Esophagus squamous epithelium (tissue), 4 donors: Measurements from ENCODE around the gene GABBR1.

Source experiments
- CTCF ChIP-seq, 6 experiments: fragments of 450-650 bp in 4 of 6; fragments of 200-600 bp in 2 of 6; sonication (generic) in 2 of 6; IDR thresholded peaks; one replicate each; pipeline ENCODE4 v1.5.1; 2016 to 2019; ENCODE audit warnings: antibody characterized with exemption in 6 of 6, mild to moderate bottlenecking in 4 of 6, moderate library complexity in 4 of 6
- POLR2A ChIP-seq, 4 donors: fragments of 450-650 bp; IDR thresholded peaks; one replicate each; pipeline ENCODE4 v1.6.1; 2017; ENCODE audit warnings: antibody characterized with exemption in 4 of 4, mild to moderate bottlenecking in 4 of 4, moderate library complexity in 3 of 4

GRCh38 chr6:29537714-29538403 is 95.1 kb downstream of the GABBR1 start:
- TF ChIP-seq CTCF (IDR thresholded peaks at IDR 0.05) (no peak), POLR2A (IDR thresholded peaks at IDR 0.05) (no peak)
